GM23248 (cell line): Measurements from ENCODE around the gene GXYLT2. TPM values are rescaled to one million over a fixed set of nuclear protein-coding genes. Genes with fewer than 3 reads are reported as not detected.

Experiments
- DNase-seq: peaks from one replicate; pipeline ENCODE4 v3.0.0-alpha.2; 2015
- H2AFZ ChIP-seq: fragments of 200-600 bp; sonication (generic); 2 replicates; pipeline ENCODE4 v1.6.1; 2016; ENCODE audit warnings: antibody characterized with exemption
- H3F3A ChIP-seq: fragments of 200-600 bp; sonication (generic); 2 replicates; pipeline ENCODE4 v1.6.1; 2016; ENCODE audit warnings: mild to moderate bottlenecking, antibody characterized with exemption, mixed run types; ENCODE audit not compliant: insufficient read depth
- H3K27ac ChIP-seq: fragments of 200-600 bp; sonication (generic); 2 replicates; pipeline ENCODE4 v1.5.1; 2016; ENCODE audit warnings: mild to moderate bottlenecking
- H3K27me3 ChIP-seq: fragments of 200-600 bp; sonication (generic); replicated peaks from 2 replicates; pipeline ENCODE4 v1.6.1; 2016; ENCODE audit warnings: mild to moderate bottlenecking; ENCODE audit not compliant: insufficient read depth
- H3K36me3 ChIP-seq: fragments of 200-600 bp; sonication (generic); 2 replicates; pipeline ENCODE4 v1.6.1; 2016; ENCODE audit warnings: low read depth, mild to moderate bottlenecking
- H3K4me1 ChIP-seq: fragments of 200-600 bp; sonication (generic); 2 replicates; pipeline ENCODE4 v1.6.1; 2016; ENCODE audit warnings: mild to moderate bottlenecking; ENCODE audit not compliant: insufficient read depth
- H3K4me2 ChIP-seq: fragments of 200-600 bp; sonication (generic); one replicate; pipeline ENCODE4 v1.6.1; 2016; ENCODE audit warnings: mild to moderate bottlenecking; ENCODE audit not compliant: unreplicated experiment
- H3K4me3 ChIP-seq: fragments of 200-600 bp; sonication (generic); 2 replicates; pipeline ENCODE4 v1.5.1; 2016; ENCODE audit warnings: mild to moderate bottlenecking
- H3K79me2 ChIP-seq: fragments of 200-600 bp; sonication (generic); 2 replicates; pipeline ENCODE4 v1.6.1; 2016; ENCODE audit warnings: mild to moderate bottlenecking; ENCODE audit not compliant: insufficient read depth
- H3K9ac ChIP-seq: fragments of 200-600 bp; sonication (generic); 2 replicates; pipeline ENCODE4 v1.6.1; 2016; ENCODE audit warnings: mild to moderate bottlenecking
- H3K9me2 ChIP-seq: fragments of 200-600 bp; sonication (generic); 2 replicates; pipeline ENCODE4 v1.6.1; 2016; ENCODE audit warnings: mixed run types, mild to moderate bottlenecking, moderate library complexity; ENCODE audit not compliant: insufficient read depth
- H3K9me3 ChIP-seq: fragments of 200-600 bp; sonication (generic); one replicate; pipeline ENCODE4 v1.6.1; 2017; ENCODE audit warnings: low read depth
- H4K20me1 ChIP-seq: fragments of 200-600 bp; sonication (generic); 2 replicates; pipeline ENCODE4 v1.6.0; 2016; ENCODE audit not compliant: insufficient read depth
- EZH2 ChIP-seq: fragments of 200-600 bp; sonication (generic); IDR thresholded peaks from 2 replicates; pipeline ENCODE4 v1.6.1; 2018; ENCODE audit warnings: antibody characterized with exemption, mild to moderate bottlenecking; ENCODE audit not compliant: insufficient read depth, poor library complexity, severe bottlenecking
- EZH2phosphoT487 ChIP-seq: fragments of 200-600 bp; sonication (generic); IDR thresholded peaks from 2 replicates; pipeline ENCODE4 v1.6.1; 2018; ENCODE audit warnings: antibody characterized with exemption, moderate library complexity, mild to moderate bottlenecking, low read depth; ENCODE audit not compliant: insufficient read depth
- WGBS, 2 experiments: methylation state at CpG; one replicate each; pipeline ENCODE4 v1.1.6; 2015 to 2017; ENCODE audit warnings: low lambda C conversion rate in 2 of 2, low coverage in 1 of 2; ENCODE audit errors: missing lambda C conversion rate in 2 of 2; 5-methylcytosine and 5-hydroxymethylcytosine counted together
- in situ Hi-C: fragments of 300-500 bp; cut with MboI; formaldehyde crosslinking; loops from 2 replicates; pipeline ENCODE4 v1.15.0; 2020
- polyA plus RNA-seq: library from polyadenylated mRNA; unstranded; fragments of >200 nt; fragmentation: Nextera tagmentation; extraction: Ambion mirVana; gene quantifications from 2 replicates; pipeline ENCODE4 v1.2.1, GENCODE V29; 2016
- total RNA-seq: library from RNA; depleted of rRNA; stranded (reverse); fragments of >200 nt; shearing (Covaris generic); gene quantifications from 2 replicates; pipeline ENCODE4 v1.2.3, GENCODE V29; 2014

Gene GXYLT2
- total and polyA plus RNA-seq, 2 experiments from 2014 or later = 1.2 to 13.2 TPM

- Histone ChIP-seq H3K79me2 (no peaks in the 10 kb centered on the region), H3K36me3 (no peaks in the 10 kb centered on the region), H3K27me3 (no peaks in the 10 kb centered on the region), H3K9me3 (no peaks in the 10 kb centered on the region), H3K27ac (no peak overlapping the region), H3K4me1 (peaks cover 6% of the 10 kb centered on the region), H3K9me2 (no peaks in the 10 kb centered on the region), H3K4me2 (no peak overlapping the region), H3K4me3 (no peak overlapping the region), H3K9ac (no peak overlapping the region), H4K20me1 (no peaks in the 10 kb centered on the region), H2AFZ (no peak overlapping the region), H3F3A (peaks cover 9% of the 10 kb centered on the region)
- WGBS, 2 experiments = 93% methylated on average over 8 of the region's 8 CpGs
- no peak for DNase-seq
- TF ChIP-seq EZH2 (no peak), EZH2phosphoT487 (no peak)
- in situ Hi-C loops = no loop called here
Observed at GRCh38 chr3:72950372-72950771, 62.5 kb downstream of the GXYLT2 start.

DNA sequence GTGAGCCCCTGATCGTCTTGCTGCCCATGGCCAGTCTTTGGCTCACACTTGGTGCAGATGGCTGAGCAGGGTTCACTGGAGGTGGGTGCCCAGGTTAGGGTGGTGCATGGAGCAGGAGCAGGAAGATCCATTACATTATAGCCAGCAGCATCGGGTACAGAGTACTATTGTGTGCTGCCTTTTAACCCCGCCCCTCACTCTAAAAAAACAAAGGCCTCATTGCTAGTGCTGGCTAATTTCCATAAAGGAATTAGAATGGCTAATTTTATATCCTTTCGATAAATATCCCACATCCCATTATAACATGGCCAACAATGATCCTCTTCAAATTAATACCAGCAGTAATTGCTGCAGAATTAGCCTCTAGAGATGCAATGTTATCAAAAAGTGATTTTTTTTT, 63.0 kb downstream of the GXYLT2 start:
- TF ChIP-seq EZH2phosphoT487 (no peak), EZH2 (no peak)
- H2AFZ ChIP-seq = no peak overlapping the region
- no peak overlapping the region for H3K4me3 ChIP-seq
- no peaks in the 10 kb centered on the region for H3K9me2 ChIP-seq
- no peaks in the 10 kb centered on the region for H3K9me3 ChIP-seq
- no peaks in the 10 kb centered on the region for H3K27me3 ChIP-seq
- no peak overlapping the region for H3K4me2 ChIP-seq
- 79 to 83% methylated on average over 4 of the region's 4 CpGs for WGBS, 2 experiments
- in situ Hi-C loops = no loop called here
- no peaks in the 10 kb centered on the region for H3K79me2 ChIP-seq
- peaks cover 6% of the 10 kb centered on the region for H3F3A ChIP-seq
- no peak overlapping the region for H3K9ac ChIP-seq
- H3K4me1 ChIP-seq = peaks cover 2% of the 10 kb centered on the region
- H3K36me3 ChIP-seq = no peaks in the 10 kb centered on the region
- H4K20me1 ChIP-seq = no peaks in the 10 kb centered on the region
- H3K27ac ChIP-seq = no peak overlapping the region
- DNase-seq = no peak

DNA sequence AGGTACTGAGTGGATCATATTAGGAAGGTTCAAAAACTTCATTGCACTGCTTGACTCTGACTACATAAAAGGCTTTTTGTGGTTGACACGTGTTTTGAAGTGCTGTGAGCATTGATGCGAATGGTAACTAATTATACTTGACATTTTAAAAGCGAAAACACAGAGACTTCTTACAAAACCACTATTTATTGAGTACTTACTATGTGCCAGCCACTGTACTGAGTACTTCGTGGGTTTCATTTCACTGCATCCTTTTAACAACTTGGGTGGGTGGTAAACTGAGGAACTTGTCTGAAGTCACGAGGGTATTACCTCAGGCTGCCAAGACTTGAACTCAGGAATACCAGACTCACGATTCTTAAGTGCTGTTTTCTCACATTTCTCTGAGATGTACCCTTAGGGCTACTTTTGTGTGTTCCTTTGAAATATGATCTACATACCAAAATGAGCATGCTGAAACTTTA, 63.4 kb downstream of the GXYLT2 start:
- no peak overlapping the region for H3K4me2 ChIP-seq
- H2AFZ ChIP-seq = no peak overlapping the region
- no peak overlapping the region for H3K27ac ChIP-seq
- no peak overlapping the region for H3K4me3 ChIP-seq
- no peaks in the 10 kb centered on the region for H3K27me3 ChIP-seq
- H4K20me1 ChIP-seq = no peaks in the 10 kb centered on the region
- no peaks in the 10 kb centered on the region for H3K9me2 ChIP-seq
- no peaks in the 10 kb centered on the region for H3K36me3 ChIP-seq
- no peaks in the 10 kb centered on the region for H3K79me2 ChIP-seq
- no peak for TF ChIP-seq EZH2
- TF ChIP-seq EZH2phosphoT487 = no peak
- H3F3A ChIP-seq = 0 out of 2 replicates have a peak, but pooled peaks cover 1% of the 10 kb centered on the region
- 72 to 77% methylated on average over 6 of the region's 6 CpGs for WGBS, 2 experiments
- no peaks in the 10 kb centered on the region for H3K4me1 ChIP-seq
- no peak for DNase-seq
- H3K9me3 ChIP-seq = no peaks in the 10 kb centered on the region
- in situ Hi-C loops = no loop called here
- no peak overlapping the region for H3K9ac ChIP-seq

DNA sequence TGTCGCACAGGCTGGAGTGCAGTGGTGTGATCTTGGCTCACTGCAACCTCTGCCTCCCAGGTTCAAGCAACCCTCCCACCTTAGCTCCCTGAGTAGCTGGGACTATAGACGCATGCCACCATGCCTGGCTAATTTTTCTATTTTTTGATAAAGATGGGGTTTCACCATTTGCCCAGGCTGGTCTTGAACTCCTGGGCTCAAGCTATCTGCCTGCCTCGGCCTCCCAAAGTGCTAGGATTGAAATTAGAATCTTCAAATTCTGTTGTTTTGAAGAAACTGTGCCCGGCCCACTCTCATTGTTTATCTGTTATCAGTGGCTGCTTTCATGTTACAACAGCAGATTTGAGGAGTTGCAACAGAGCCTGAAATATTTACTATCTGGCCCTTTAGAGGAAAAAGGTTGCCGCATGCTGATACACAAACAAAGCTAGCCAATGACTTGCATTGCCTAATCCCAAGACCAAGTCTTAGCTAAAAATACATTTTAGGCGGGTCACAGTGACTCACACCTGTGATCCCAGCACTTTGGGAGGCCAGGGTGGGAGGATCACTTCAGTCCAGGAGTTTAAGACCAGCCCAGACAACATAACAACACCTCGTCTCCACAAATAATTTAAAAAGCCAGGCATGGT, 65.6 kb downstream of the GXYLT2 start:
- no peak overlapping the region for H2AFZ ChIP-seq
- no peaks in the 10 kb centered on the region for H3K79me2 ChIP-seq
- H3K27me3 ChIP-seq = no peaks in the 10 kb centered on the region
- H3F3A ChIP-seq = no peaks in the 10 kb centered on the region
- peak; percentile 32 for DNase-seq
- H4K20me1 ChIP-seq = no peaks in the 10 kb centered on the region
- no peak overlapping the region for H3K4me3 ChIP-seq
- no peak overlapping the region for H3K4me2 ChIP-seq
- 89 to 93% methylated on average over 7 of the region's 7 CpGs for WGBS, 2 experiments
- no peaks in the 10 kb centered on the region for H3K4me1 ChIP-seq
- no peaks in the 10 kb centered on the region for H3K9me3 ChIP-seq
- H3K36me3 ChIP-seq = no peaks in the 10 kb centered on the region
- H3K27ac ChIP-seq = no peak overlapping the region
- no peak overlapping the region for H3K9ac ChIP-seq
- H3K9me2 ChIP-seq = no peaks in the 10 kb centered on the region
- in situ Hi-C loops = no loop called here
- no peak for TF ChIP-seq EZH2
- TF ChIP-seq EZH2phosphoT487 = no peak
